Tibial artery (tissue), 4 donors: ENCODE results near the gene GAMT.

Source experiments
- DNase-seq, 2 donors: peaks; one replicate each; pipeline ENCODE4 v3.0.0-alpha.2; 2019
- H3K27ac ChIP-seq, 2 donors: fragments of 200-600 bp; sonication (generic) in 1 of 2; 1 replicate in 1 of 2; 2 replicates in 1 of 2; pipeline ENCODE4 v1.5.1; 2018 to 2019; ENCODE audit warnings: mild to moderate bottlenecking in 1 of 2
- H3K27me3 ChIP-seq, 2 donors: fragments of 200-600 bp; sonication (generic) in 1 of 2; one replicate each; pipeline versions ENCODE4 v1.5.1 to v1.6.0; 2016 to 2019
- H3K36me3 ChIP-seq, 3 donors: fragments of 200-600 bp; sonication (generic) in 2 of 3; one replicate each; pipeline ENCODE4 v1.5.1; 2016 to 2019; ENCODE audit warnings: mild to moderate bottlenecking in 2 of 3
- H3K4me1 ChIP-seq, 4 donors: fragments of 200-600 bp; sonication (generic) in 2 of 4; 1 replicate in 3 of 4; 2 replicates in 1 of 4; pipeline ENCODE4 v1.5.1; 2016 to 2019
- H3K4me3 ChIP-seq, 2 donors: fragments of 200-600 bp; sonication (generic) in 1 of 2; 1 replicate in 1 of 2; 2 replicates in 1 of 2; pipeline ENCODE4 v1.5.1; 2018 to 2019; ENCODE audit warnings: mild to moderate bottlenecking in 2 of 2
- H3K9me3 ChIP-seq, 3 donors: fragments of 200-600 bp; sonication (generic) in 1 of 3; one replicate each; pipeline ENCODE4 v1.5.1; 2016 to 2019
- CTCF ChIP-seq, 2 experiments: fragments of 200-600 bp in 1 of 2; fragments of 450-650 bp in 1 of 2; IDR thresholded peaks; one replicate each; pipeline ENCODE4 v1.5.1; 2017 to 2019; ENCODE audit warnings: antibody characterized with exemption in 2 of 2, mild to moderate bottlenecking in 1 of 2, moderate library complexity in 1 of 2
- intact Hi-C: fragments of 100-400 bp; cut with DNase I; formaldehyde crosslinking; loops from one replicate; pipeline ENCODE4 v1.15.0; 2023; ENCODE audit warnings: low total_unique reads

GAMT gene

DNA sequence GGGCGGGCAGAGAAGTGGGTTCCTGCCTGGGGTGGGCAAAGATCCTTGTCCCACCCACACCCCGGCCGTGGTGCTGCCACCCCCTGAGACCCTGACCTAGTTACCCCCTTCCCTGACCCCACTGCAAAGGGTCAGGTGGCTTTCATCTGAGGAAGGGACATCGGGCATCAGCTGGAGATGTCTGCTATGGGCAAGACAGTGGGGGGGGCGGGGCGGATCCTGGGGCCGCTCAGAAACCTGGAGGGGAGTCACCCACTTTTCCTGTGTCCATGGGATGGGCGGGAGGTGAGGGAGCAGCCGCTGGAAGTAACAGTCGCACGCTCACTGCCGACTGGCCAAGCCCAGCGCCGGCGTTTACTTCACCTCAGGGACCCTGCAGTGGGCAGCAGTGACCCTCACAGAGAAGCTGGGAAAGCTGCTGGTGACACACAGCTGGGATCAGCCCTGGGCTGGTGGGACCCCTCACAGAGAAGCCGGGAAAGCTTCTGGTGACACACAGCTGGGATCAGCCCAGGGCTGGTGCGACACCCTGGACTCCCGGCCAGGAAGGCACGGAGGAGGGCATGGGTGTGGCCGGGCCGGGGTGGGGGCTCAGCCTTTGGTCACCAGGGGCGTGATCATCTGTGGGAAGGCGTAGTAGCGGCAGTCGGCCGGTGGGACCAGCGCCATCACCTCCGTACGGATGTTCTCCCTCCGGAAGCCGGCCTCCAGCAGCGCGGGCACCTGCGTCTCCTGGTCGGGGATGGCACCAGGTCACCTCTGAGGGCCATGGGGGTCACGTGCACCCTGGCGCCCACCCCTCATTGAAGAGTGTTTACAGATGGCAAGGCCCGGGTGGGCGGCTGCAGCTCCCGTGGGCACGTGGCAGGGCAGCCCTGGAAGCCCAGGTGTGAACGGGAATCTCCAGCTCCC, 4.3 kb downstream of the GAMT start:
- Histone ChIP-seq H3K27ac (no peak overlapping the region), H3K36me3 (peaks cover 18 to 44% (median 18%) of the 10 kb centered on the region in 3 donors), H3K4me3 (no peak overlapping the region), H3K9me3 (no peaks in the 10 kb centered on the region), H3K27me3 (no peaks in the 10 kb centered on the region), H3K4me1 (peaks cover 0 to 47% (median 32%) of the 10 kb centered on the region in 4 donors)
- no peak for TF ChIP-seq CTCF (IDR thresholded peaks at IDR 0.05)
- no peak for DNase-seq
- intact Hi-C loops, result no loop called here

GRCh38 chr19:1396019-1396767, 5.1 kb downstream of the GAMT start:
- H3K27ac ChIP-seq, result no peak overlapping the region

DNA sequence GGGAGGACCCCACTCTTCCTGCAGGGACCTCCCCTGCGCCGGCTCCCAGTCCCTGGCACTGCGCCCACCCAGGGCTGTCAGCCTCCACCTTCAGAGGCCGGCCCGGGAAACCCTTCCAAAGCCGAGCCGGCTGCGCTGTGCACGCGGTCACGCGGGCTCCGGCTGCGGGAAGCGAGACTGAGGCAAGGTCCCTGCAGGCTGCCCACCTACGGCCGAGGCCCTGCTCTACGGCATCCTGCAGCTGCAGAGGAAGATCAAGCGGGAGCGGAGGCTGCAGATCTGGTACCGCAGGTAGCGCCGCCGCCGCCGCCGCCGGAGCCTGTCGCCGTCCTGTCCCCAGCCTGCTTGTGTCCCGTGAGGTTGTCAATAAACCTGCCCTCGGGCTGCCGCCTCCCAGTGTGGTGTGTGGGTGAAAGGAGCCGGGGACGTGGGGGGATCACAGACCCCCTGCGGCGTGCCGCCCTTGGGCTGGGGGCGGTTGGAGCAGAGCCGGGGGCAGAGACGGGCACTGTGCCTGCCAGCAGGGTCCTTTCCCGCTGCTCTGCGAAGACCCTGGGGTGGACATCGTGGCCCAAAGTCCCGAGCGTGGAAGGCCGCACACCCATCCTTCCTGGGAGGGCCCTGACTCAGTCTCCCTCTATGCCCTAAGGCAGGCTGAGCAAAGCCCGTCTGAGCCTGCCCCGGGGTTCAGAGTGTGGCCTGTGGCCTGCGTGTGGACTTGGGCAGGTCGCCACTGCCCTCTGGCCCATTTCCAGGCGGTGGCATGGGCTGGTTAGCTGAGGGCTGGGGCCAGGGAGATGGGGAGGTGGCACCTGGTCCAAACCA, 5.9 kb downstream of the GAMT start:
- Histone ChIP-seq H3K27me3 (no peaks in the 10 kb centered on the region), H3K27ac (no peak overlapping the region), H3K9me3 (no peaks in the 10 kb centered on the region), H3K4me3 (no peak overlapping the region), H3K36me3 (peaks cover 30 to 60% (median 34%) of the 10 kb centered on the region in 3 donors), H3K4me1 (peaks cover 0 to 31% (median 20%) of the 10 kb centered on the region in 4 donors)
- no peak for DNase-seq
- intact Hi-C loops, result no loop called here
- TF ChIP-seq CTCF (IDR thresholded peaks at IDR 0.05), result no peak

More at GRCh38 chr19:1396019-1396767, 5.1 kb downstream of the GAMT start:
- DNase-seq, result no peak
- H3K9me3 ChIP-seq, result no peaks in the 10 kb centered on the region
- no peak overlapping the region for H3K4me3 ChIP-seq
- no peaks in the 10 kb centered on the region for H3K27me3 ChIP-seq
- peaks cover 0 to 39% (median 27%) of the 10 kb centered on the region in 4 donors for H3K4me1 ChIP-seq
- no peak for TF ChIP-seq CTCF (IDR thresholded peaks at IDR 0.05)
- intact Hi-C loops, result no loop called here
- H3K36me3 ChIP-seq, result peaks cover 22 to 52% (median 26%) of the 10 kb centered on the region in 3 donors

DNA sequence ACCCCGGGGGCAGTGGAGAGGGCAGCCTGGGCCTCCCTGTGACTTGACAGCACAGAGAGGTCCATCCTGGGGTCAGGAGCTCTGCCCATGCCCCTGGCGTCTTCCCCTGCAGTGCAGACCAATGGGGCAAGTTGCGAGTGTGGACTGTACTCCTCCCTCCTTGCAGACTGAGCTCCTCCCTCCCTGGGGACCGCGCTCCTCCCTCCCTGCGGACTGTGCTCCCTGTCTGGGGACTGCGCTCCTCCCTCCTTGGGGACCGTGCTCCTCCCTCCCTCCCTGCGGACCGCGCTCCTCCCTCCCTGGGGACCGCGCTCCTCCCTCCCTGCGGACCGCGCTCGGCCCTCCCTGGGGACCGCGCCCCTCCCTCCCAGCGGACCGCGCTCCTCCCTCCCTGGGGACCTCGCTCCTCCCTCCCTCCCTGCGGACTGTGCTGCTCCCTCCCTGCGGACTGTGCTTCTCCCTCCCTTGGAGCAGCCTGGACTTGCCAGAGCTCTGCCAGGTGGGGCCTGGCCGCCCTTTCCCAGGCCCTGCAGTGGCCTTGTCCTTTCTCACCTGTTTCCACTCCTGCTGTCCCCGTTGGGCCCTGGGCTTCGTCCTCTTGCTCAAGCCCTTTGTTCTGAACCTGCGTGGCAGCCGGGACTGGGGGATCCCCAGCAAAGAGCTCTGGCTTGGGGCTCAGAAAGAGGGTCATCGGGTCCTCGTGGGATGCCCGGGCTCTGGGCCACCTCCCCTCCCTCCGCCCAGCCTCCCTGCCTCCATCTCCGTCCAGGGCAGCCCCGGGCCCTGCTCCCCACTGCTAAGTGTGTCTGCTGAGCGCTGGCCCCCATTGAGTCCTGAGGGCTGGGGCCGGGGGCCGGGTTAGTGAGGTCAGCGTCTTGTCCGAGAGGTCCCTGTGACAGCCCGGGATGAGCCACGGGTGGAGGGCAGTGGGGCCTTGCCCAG, 6.8 kb downstream of the GAMT start:
- intact Hi-C loops, result no loop called here
- H3K36me3 ChIP-seq, result peaks cover 34 to 69% (median 39%) of the 10 kb centered on the region in 3 donors
- no peak overlapping the region for H3K4me3 ChIP-seq
- H3K9me3 ChIP-seq, result no peaks in the 10 kb centered on the region
- H3K4me1 ChIP-seq, result peaks cover 0 to 22% (median 12%) of the 10 kb centered on the region in 4 donors
- TF ChIP-seq CTCF (IDR thresholded peaks at IDR 0.05), result no peak
- H3K27me3 ChIP-seq, result no peaks in the 10 kb centered on the region
- H3K27ac ChIP-seq, result no peak overlapping the region
- no peak for DNase-seq
